ENCODE results near the gene XDH. TPM values are rescaled to one million over a fixed set of nuclear protein-coding genes. Genes with fewer than 3 reads are reported as not detected.

The XDH gene
- total RNA-seq, 6 experiments from 2014 or later, result 0.88 to 2.0 (median 1.5) TPM

GRCh38 chr2:31363956-31364750 lies 50.4 kb downstream of the XDH start:
- TF ChIP-seq, protein P1, sequence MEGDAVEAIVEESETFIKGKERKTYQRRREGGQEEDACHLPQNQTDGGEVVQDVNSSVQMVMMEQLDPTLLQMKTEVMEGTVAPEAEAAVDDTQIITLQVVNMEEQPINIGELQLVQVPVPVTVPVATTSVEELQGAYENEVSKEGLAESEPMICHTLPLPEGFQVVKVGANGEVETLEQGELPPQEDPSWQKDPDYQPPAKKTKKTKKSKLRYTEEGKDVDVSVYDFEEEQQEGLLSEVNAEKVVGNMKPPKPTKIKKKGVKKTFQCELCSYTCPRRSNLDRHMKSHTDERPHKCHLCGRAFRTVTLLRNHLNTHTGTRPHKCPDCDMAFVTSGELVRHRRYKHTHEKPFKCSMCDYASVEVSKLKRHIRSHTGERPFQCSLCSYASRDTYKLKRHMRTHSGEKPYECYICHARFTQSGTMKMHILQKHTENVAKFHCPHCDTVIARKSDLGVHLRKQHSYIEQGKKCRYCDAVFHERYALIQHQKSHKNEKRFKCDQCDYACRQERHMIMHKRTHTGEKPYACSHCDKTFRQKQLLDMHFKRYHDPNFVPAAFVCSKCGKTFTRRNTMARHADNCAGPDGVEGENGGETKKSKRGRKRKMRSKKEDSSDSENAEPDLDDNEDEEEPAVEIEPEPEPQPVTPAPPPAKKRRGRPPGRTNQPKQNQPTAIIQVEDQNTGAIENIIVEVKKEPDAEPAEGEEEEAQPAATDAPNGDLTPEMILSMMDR (IDR thresholded peaks at IDR 0.05), result no peak
- no peaks in the 10 kb centered on the region for H3K27me3 Mint-ChIP-seq (ENCODE audit: insufficient read depth)
- peaks cover 11% of the 10 kb centered on the region for H3K4me1 Mint-ChIP-seq (ENCODE audit: low read depth)
- no peaks in the 10 kb centered on the region for H3K9me3 Mint-ChIP-seq
- no peak overlapping the region for H3K4me3 Mint-ChIP-seq
- DNase-seq, result no peak
- no peak overlapping the region for H3K27ac Mint-ChIP-seq
- H3K36me3 Mint-ChIP-seq (ENCODE audit: low read depth), result peaks cover 7% of the 10 kb centered on the region; the same call in 1 of the 2 replicates

- no peaks in the 10 kb centered on the region for H3K27me3 Mint-ChIP-seq (ENCODE audit: insufficient read depth)
- H3K9me3 Mint-ChIP-seq, result no peaks in the 10 kb centered on the region
- TF ChIP-seq, protein P1 (IDR thresholded peaks at IDR 0.05), result no peak
- no peak overlapping the region for H3K4me3 Mint-ChIP-seq
- DNase-seq, result no peak
- H3K36me3 Mint-ChIP-seq (ENCODE audit: low read depth), result no peaks in the 10 kb centered on the region
- peaks cover 11% of the 10 kb centered on the region for H3K4me1 Mint-ChIP-seq (ENCODE audit: low read depth)
- H3K27ac Mint-ChIP-seq, result no peak overlapping the region
Measured at GRCh38 chr2:31362581-31362980, 52.0 kb downstream of the XDH start.

- Mint-ChIP-seq H3K9me3 (no peaks in the 10 kb centered on the region), H3K27me3 (ENCODE audit: insufficient read depth) (no peaks in the 10 kb centered on the region), H3K4me1 (ENCODE audit: low read depth) (peaks cover 21% of the 10 kb centered on the region), H3K27ac (no peak overlapping the region), H3K4me3 (no peak overlapping the region), H3K36me3 (ENCODE audit: low read depth) (no peaks in the 10 kb centered on the region; the same call in none of the 2 replicates)
- no peak for DNase-seq
- TF ChIP-seq, protein P1 (IDR thresholded peaks at IDR 0.05), result no peak
Measured at GRCh38 chr2:31359229-31359628, 55.3 kb downstream of the XDH start.

DNA sequence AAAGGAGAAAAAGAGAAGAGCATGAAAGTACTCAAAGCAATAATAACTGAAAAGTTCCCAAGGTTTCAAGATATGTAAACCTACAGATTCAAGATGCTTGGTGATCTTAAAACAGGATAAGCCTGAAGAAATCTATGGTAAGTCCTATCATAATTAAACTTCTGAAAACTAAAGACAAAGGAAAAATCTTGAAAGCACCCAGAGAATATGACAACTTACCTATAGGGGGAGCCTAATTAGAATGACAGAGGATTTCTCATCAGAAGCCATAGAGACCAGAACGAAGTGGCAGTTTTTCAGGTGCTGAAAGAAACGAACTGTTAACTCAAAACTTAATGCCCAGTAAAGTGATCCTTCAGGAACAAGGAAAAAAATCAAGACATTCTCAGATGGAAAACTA lies 59.7 kb downstream of the XDH start:
- peaks cover 10% of the 10 kb centered on the region for H3K36me3 Mint-ChIP-seq (ENCODE audit: low read depth)
- H3K27ac Mint-ChIP-seq, result no peak overlapping the region
- no peaks in the 10 kb centered on the region for H3K9me3 Mint-ChIP-seq
- H3K27me3 Mint-ChIP-seq (ENCODE audit: insufficient read depth), result no peaks in the 10 kb centered on the region; the same call in 1 of the 2 replicates
- peaks cover 32% of the 10 kb centered on the region for H3K4me1 Mint-ChIP-seq (ENCODE audit: low read depth)
- peak overlapping the region; percentile 37; the same call in 1 of the 2 replicates for H3K4me3 Mint-ChIP-seq
- TF ChIP-seq, protein P1 (IDR thresholded peaks at IDR 0.05), result peak; percentile 75
- DNase-seq, result no peak

GRCh38 chr2:31353179-31353578 lies 61.4 kb downstream of the XDH start:
- H3K27me3 Mint-ChIP-seq (ENCODE audit: insufficient read depth), result no peaks in the 10 kb centered on the region; the same call in 1 of the 2 replicates
- no peak for DNase-seq
- no peaks in the 10 kb centered on the region for H3K9me3 Mint-ChIP-seq
- TF ChIP-seq, protein P1 (IDR thresholded peaks at IDR 0.05), result no peak
- no peak overlapping the region for H3K27ac Mint-ChIP-seq
- no peak overlapping the region; the same call in 1 of the 2 replicates for H3K4me3 Mint-ChIP-seq
- peaks cover 10% of the 10 kb centered on the region for H3K36me3 Mint-ChIP-seq (ENCODE audit: low read depth)
- H3K4me1 Mint-ChIP-seq (ENCODE audit: low read depth), result peaks cover 35% of the 10 kb centered on the region

All from HFFc6 (cell line).